Measurements from ENCODE around the gene KRT83.

GRCh38 chr12:52327830-52328500, 6.8 kb upstream of the KRT83 start:
- no peak for TF ChIP-seq POLR2AphosphoS5 (IDR thresholded peaks at IDR 0.05; ENCODE audit: borderline replicate concordance, low read depth, low read length)
- no peak for TF ChIP-seq EZH2 (IDR thresholded peaks at IDR 0.05)
